Kidney glomerular epithelial cell (primary cell): Measurements from ENCODE around the gene PSPH.
"Not testable (repeated sequence)": the region's sequence is repeated elsewhere in the genome, so short reads cannot be mapped to it uniquely, and the experiment has no call there.

Experiments used
- DNase-seq: peaks from one replicate; lab custom pipeline; 2025; lab: John Stamatoyannopoulos, UW

Gene PSPH

DNA sequence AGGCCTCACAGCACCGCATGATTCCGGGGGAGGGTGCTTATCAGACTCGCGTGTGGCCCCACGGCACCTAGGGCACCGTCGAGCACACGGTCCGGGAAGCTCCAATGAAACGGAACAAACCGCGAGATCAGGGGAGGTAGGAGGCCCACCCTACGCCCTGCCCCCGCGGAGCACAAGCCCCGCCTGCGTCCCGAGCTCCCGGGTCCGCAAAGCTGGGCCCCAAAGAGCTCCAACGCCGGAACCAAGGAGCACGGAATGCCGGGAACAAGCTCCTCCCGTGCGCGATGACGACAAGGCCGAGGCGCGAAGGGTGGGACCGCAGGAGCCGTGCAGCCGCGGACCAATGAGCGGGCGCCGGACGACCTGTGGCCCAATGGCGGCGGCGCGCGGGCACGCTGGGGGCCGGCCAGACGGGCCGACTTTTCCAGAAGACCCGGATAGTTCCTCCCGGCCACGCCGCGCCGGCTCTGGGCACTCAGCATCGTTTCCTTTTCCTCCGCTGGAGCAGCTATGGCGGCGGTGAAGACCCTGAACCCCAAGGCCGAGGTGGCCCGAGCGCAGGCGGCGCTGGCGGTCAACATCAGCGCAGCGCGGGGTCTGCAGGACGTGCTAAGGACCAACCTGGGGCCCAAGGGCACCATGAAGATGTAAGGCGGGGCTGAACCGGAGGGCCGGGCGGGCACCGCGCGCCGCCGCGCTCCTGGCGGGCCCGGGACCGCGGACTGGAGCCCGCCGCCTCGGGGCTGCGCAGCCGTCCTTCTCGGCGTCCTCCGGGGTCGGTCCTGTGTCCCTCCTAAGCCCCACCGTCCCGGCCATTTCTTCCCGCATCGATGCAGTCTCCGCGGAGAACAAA, at the start of gene PSPH, which contains the start of gene CCT6A:
PSPH (minus strand) TSS at position 106 of the 853 bp plus-strand sequence. CDS start 30,232 bp downstream, outside the sequence.
CCT6A (plus strand) TSS at position 427 of the 853 bp plus-strand sequence; CDS start at position 511, 84 bp downstream.
- DNase-seq: peak; percentile 86

DNA sequence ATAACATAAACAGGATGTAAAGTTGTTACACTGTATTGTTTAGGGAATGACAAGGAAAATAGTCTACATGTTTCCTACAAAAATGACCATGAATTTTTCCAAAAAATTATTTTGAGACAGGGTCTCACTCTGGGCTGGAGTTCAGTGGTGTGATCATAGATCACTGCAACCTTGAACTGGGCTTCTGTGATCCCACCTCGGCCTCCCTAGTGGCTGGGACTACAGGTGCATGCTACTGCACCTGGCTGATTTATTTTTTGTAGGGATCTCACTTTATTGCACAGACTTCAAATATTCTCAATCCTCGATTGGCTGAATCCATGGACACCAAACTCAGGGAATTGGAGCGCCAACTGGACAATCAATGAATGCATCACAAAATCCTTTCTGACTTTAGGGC, 48.4 kb upstream of the PSPH start:
- no peak for DNase-seq

DNA sequence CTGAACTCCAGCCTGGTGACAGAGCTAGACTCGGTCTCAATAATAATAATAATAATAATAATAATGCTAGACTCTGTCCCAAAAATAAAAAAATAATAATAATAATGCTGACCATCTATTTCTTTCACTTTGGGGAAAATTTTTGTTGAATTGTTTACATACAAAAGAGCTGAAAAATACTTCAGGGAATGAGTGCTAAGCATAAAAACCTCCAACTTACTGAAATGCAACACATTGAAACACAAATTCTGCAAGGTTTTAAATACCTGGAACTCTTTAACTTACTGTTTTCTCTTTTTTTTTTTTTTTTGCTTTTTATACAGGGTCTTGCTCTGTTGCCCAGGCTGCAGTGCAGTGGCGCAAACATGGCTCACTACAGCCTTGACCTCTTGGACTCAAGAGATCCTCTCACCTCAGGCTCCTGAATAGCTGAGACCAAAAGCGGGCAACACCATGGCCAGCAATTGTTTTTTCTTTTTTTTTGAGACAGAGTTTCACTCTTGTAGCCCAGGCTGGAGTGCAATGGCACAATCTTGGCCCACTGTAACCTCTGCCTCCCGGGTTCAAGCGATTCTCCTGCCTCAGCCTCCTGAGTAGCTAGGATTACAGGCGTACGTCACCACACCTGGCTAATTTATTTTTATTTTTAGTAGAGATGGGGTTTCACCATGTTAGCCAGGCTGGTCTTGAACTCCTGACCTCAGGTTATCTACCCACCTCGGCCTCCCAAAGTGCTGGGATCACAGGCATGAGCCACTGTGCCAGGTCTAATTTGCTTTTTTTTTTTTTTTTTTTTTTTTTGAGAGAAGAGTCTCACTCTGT, 47.2 kb upstream of the PSPH start:
- not testable (repeated sequence) for DNase-seq

DNA sequence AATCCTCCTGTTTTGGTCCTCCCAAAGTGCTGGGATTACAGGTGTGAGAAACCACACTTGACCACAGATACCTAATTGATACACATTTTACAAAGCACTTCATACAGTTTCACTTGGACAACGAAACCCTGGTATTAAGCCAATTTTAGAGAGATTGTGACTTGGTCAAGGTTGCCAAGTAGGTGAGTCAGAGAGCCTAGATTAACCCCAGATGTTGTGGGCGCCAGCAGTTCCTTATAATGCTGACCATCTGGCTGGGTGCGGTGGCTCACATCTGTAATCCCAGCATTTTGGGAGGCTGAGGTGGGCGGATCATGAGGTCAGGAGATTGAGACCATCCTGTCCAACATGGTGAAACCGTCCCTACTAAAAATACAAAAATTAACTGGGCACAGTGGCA, 46.5 kb upstream of the PSPH start:
- DNase-seq: no peak

DNA sequence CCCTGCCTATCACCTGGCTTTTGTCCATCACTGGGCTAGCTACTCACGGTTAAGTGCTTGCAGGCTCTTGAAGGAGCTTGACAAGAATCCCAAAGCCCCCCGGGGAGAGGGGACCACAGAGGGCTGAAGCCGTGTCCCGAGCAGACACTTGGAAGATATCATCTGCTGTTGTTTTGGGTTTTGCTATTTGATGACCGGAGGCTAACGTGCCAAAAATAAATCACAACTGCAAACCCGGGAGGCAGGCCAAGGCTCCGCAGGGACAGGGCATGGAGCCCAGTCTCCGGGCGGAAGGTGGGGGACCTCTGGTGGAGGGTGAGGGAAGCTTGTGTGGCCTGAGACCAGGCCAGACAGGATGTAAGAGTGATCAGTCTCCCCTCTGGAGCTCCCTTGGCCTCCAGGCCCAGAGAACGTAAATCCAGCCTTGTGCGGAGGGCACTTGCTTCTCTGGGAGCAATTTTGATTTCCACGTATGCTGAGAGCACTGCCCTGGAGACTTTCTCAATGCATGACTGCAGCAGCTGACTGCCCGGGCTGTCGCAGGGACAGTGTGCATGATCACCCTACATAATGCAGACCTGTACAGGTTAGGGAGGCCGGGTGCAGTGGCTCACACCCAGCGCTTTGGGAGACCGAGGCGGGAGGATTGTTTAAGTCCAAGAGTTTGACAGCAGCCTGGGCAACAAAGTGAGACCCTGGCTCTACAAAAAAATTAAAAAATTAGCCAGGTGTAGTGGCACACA, 41.7 kb upstream of the PSPH start, which contains the start of gene PHKG1:
PHKG1 (minus strand) TSS at position 164 of the 743 bp plus-strand sequence. CDS start 4,011 bp downstream, outside the sequence.
- DNase-seq: no peak

DNA sequence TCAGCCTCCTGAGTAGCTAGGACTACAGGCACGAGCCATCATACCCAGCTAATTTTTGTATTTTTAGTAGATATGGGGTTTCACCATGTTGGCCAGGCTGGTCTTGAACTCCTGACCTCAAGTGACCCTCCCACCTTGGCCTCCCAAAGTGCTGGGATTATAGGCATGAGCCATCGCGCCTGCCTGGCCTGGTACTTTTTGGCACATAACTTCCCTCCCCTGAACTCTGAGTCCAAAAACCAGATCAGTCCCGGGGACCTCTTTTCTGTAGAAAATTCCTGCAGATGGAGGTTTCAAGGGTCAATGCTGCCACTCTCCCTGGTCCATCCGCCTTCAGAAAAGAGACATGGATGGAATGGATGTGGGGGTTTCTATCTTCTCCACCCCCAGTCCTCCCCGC, 41.1 kb upstream of the PSPH start:
- DNase-seq: not testable (repeated sequence)

DNA sequence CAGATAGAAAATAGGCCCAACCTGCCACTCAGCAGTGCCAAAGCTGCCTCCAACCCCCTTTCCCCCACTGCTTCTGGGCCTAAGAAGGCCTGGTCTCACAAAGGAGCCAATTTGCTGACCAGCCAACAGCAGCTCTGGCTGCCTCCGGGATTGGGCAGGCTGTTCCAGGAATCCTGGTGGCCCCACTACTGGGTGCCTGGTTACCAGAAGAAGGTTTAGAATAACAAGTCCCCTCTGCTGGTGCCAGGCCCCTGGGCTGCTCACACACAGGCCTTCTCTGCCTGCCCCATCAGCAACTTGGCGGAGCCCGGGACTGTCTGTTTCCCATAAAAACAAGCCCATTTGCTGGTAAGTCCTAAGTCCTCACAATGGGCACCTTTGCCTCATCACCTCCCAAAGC, 40.3 kb upstream of the PSPH start:
- DNase-seq: no peak

DNA sequence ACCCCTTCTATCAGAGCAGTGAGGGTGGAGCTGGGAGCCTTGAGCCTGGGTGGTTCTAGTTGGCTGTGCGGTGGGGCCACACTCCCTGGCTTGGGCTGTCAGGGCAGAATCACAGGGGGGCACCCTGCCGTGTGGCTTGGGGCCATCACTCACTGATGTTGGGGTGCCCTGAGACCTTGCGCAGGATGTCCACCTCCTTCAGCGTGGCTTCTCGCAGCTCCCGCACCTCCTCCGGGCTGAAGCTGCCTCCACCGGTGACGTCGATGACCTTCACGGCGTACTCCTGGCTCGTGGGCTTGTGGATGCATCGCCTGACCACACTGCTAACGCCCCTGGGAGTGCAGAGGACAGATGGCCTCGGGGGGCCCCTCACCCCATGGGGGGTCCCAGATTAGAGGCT, 36.2 kb upstream of the PSPH start:
- DNase-seq: no peak

DNA sequence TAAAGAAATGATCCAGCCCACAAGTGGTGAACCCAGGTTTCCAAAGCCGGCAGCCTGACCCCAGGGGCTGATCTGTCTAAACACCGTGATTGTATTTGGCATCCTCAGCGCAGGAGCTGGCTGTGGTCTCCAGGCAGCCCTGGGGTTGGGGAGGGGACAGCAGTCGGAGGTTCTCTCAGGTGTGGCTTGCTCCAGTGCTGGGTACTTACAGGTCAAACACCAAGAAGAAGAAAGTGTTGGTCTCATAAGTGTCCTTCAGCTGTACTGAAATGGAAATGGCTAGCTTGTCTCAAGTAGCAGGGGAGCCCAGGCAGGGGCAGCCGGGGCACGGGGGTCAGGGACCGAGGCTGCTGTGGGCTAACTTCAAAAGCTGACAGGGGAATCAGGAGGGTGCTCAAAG, 35.5 kb upstream of the PSPH start:
- DNase-seq: no peak

DNA sequence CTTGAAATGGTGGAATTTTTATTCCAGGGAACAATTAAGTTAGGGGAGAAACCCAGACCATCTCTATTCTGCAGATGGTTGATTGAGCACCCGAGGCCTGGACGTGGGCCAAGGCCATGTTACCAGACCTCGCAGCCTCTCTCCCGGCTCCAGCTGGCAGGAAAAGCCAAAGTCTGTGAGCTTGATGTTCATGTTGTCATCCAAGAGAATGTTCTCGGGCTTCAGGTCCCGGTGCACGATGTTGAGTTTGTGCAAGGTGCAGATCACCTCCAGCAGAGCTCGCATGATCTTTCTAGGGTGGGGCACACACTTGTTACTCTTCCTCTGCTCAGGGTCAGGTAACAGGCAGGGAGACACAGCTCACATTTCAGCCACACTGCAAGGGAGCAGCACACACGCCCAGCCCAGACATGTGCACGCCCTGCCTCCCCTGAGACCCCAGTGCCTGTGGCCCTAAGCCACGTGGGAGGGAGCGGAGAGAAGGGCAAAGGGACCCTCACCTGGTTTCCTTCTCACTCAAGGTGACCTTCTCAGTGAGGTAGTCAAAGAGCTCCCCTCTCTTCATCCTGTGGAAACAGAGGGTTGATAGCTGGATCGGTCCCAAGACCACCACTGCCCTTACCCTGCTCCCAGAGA, 32.0 kb upstream of the PSPH start:
- no peak for DNase-seq

DNA sequence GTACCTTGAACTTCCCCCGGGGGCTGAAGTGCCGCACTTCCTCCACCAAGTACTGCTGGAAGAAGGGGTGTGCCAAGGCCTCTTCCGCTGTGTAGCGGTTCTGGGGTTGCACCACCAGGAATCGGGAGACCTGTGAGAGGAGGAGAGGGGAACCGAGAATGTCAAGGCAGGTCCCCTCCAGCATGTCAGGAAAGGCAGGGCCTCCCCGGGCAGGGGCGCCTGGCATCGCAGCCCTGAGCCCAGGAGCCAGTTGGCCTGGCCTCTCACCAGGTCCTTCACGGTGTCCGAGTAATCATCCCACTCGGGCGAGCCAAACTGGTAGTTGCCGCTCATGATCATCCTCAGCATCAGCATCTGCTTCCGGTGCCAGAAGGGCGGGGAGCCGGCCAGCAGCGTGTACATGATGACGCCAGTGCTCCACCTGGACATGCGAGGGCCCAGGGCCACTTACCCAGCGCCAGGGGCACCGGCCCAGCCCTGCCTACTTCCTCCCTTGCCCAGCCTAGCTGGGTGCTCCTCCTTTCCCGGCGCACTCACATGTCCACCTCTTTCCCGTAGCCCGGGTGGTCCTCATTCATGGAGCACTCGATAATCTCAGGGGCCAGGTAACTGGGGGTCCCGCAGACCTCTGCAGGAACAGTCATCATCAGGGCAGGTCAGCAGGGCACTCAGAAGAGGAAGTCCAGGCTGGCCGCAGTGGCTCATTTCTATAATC, 30.5 kb upstream of the PSPH start:
- DNase-seq: no peak

DNA sequence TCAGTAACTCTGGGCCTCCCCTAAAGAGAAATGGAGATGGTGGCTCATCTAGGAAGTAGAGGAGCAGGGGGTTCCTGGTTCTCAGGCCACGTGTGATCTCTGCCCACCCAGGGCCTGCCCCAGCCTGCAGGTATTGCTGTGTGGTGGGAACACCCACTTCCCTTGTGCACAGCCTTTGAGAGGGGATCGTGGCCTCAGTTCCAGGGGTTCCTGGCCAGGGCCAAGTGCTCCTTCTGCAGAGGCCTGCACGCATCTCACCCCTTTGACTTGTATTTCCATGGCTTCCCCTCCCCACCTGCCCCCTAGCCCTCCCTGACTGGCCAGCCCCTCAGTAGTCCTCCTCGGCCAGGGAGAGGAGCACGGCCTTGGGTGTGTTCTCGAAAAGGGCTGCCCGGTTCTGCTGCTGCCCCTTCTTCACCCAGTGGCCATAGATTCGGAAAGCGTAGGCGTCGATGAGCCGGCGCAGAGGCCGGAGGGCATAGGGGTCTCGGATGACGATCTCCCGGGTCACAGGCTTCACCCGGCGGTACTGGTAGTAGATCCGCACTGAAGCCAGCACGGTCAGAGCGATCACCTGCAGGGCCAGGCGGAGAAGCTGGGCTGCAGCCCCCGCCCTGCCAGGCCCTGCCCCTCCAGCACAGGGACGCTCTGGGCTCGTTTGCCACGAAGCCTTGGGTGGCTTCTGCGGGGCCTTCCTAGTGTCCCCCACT, 29.6 kb upstream of the PSPH start:
- not testable (repeated sequence) for DNase-seq

DNA sequence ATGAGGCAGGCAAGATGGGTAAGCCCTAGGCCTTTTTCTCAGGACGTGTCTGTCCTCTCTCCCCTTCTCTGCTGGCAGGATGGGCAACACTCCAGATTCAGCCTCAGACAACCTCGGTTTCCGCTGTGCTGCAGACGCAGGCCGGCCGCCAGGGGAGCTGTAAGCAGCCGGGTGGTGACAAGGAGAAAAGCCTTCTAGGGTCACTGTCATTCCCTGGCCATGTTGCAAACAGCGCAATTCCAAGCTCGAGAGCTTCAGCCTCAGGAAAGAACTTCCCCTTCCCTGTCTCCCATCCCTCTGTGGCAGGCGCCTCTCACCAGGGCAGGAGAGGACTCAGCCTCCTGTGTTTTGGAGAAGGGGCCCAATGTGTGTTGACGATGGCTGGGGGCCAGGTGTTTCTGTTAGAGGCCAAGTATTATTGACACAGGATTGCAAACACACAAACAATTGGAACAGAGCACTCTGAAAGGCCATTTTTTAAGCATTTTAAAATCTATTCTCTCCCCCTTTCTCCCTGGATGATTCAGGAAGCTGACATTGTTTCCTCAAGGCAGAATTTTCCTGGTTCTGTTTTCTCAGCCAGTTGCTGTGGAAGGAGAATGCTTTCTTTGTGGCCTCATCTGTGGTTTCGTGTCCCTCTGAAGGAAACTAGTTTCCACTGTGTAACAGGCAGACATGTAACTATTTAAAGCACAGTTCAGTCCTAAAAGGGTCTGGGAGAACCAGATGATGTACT, 28.4 kb upstream of the PSPH start:
- DNase-seq: no peak

DNA sequence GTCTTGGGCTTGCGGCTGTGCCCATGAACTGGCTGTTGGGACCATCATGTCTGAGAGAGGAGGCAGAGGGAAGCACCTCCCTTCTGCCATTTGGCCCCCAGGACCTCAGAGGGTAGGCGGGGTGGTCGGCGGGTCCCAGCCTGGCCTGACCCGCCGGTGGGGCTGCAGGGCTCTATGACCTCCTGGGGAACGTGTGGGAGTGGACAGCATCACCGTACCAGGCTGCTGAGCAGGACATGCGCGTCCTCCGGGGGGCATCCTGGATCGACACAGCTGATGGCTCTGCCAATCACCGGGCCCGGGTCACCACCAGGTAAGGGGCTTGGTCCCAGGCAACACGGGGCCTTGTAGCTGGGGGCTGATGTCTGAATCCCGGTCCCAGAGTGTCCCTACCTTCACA, 27.0 kb upstream of the PSPH start:
- no peak for DNase-seq

DNA sequence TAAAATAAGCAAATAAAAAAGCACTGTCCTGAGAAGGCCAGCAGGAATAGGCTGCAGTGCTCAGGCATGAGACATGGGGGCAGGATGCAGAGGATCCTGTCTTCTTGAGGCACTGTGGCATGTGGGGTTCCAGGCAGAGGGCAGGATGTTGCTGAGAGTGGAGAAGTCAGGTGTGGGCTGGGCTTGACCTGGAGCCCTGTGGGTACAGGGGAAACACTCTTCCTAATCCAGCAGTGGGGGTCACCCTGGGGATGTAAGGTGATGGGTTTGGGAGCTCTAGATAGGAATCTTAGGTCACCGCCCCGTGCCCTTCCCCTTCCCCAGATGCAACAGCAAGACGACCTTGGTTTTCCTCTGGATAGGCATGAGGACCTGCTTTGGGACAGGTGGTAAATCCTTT, 26.4 kb upstream of the PSPH start:
- DNase-seq: no peak

DNA sequence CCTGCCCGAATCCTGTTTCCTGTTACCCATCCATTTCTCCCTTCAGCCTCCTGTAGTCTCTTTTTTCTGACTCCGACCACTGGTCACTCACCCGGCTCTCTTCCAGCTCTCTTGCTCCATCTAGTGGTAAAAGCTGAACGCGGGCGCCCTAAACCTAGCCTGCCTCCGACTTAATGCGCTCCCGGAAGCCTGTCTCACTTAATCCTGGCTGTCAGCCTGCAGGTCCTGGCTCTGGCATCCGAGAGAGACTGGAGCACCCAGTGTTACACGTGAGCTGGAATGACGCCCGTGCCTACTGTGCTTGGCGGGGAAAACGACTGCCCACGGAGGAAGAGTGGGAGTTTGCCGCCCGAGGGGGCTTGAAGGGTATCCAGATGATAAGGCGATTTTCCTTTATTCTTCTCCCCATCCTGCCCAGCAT, 23.1 kb upstream of the PSPH start:
- peak; percentile 85 for DNase-seq

DNA sequence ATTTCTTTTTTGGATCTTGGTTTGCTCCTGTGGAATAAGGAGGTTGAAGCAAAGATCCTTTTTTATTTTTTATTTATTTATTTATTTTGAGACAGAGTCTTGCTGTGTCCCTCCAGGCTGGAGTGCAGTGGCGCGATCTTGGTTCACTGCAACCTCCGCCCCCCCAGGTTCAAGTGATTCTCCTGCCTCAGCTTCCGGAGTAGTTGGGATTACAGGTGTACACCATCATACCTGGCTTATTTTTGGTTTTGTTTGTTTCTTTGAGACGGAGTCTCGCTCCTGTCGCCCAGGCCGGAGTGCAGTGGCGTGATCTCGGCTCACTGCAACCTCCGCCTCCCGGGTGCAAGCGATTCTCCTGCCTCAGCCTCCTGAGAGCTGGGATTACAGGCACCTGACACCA, 15.1 kb upstream of the PSPH start:
- DNase-seq: not testable (repeated sequence)

DNA sequence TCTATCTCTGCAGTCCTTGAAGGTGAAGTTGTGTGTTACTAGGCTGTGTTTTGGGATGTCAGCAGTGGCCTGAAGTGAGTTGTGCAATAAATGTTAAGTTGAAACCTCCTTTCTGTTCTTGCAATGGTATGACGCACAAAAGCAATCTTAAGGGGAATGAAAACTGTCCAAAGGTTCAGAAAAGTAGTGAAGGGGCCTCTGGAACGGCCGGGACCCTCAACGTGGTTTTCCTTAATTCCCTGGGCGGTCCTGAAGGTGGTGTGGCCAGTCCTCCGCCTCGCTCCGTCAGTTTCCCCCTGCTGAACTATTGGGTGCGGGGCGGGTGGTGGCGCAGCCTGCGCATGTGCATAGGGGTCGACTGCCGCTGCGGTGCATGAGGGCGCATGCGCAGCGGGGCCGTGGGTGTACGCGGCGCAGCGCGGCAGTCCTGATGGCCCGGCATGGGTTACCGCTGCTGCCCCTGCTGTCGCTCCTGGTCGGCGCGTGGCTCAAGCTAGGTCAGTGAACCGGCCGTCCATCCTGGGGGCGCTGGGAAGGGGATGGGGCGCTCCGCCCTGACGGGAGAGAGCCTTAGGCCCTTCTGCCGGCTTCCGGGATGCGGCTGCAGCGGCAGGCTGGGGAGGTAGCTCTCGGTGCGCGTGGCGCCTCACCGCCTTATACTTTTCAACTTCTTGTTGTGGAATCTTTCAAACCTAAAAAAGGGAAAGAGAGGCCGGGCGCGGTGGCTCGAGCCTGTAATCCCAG, 12.8 kb upstream of the PSPH start, which contains the start of gene SUMF2:
SUMF2 (plus strand) TSS at position 405 of the 744 bp plus-strand sequence; CDS start at position 431, 26 bp downstream.
- DNase-seq: peak; percentile 81

DNA sequence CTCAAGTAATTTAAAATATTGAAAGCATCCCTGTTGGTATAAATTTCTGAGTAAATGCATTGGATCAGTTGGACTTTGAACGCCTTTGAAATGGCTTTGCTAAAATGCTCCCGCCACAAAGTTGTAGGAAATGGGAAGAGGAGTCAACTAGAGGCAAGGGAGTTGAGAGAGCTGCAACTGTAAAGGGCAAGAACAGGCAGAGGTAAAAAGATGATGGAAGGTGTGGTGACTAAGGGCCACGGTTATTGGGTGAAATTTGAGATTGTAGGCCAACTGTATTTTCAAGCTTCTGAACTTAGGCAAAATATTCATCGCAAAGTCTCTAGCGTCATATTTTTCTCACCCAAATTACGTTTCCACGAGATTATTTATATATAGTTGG, 12.2 kb upstream of the PSPH start:
- DNase-seq: no peak
